Amniotic epithelial cell (primary cell): ENCODE data around the gene GALNT9.

Source experiments
- DNase-seq: peaks from one replicate; pipeline ENCODE4 v3.0.0-alpha.2; 2010; ENCODE audit warnings: low read depth

Gene GALNT9

GRCh38 chr12:132180648-132181546 lies 148.5 kb downstream of the GALNT9 start:
- no peak for DNase-seq

- no peak for DNase-seq
These were observed 149.7 kb downstream of the GALNT9 start for GRCh38 chr12:132179431-132180362.

GRCh38 chr12:132178801-132179401 lies 150.5 kb downstream of the GALNT9 start:
- DNase-seq, result no peak

GRCh38 chr12:132178316-132178715 lies 151.1 kb downstream of the GALNT9 start:
- DNase-seq, result no peak

- no peak for DNase-seq
These were observed 152.4 kb downstream of the GALNT9 start for GRCh38 chr12:132176920-132177551.

- no peak for DNase-seq
These were observed 152.9 kb downstream of the GALNT9 start for GRCh38 chr12:132176385-132176919.

GRCh38 chr12:132175496-132176384 lies 153.6 kb downstream of the GALNT9 start:
- DNase-seq, result no peak

- no peak for DNase-seq
These were observed 154.4 kb downstream of the GALNT9 start for GRCh38 chr12:132174839-132175490.

GRCh38 chr12:132174015-132174838 lies 155.2 kb downstream of the GALNT9 start:
- DNase-seq, result no peak

- no peak for DNase-seq
These were observed 156.0 kb downstream of the GALNT9 start for GRCh38 chr12:132173135-132174014.

GRCh38 chr12:132172619-132173018 lies 156.8 kb downstream of the GALNT9 start:
- DNase-seq, result no peak

GRCh38 chr12:132171968-132172521 lies 157.3 kb downstream of the GALNT9 start:
- DNase-seq, result no peak

- DNase-seq, result no peak
These were observed 158.0 kb downstream of the GALNT9 start for GRCh38 chr12:132171293-132171967.

- DNase-seq, result no peak
These were observed 158.6 kb downstream of the GALNT9 start for GRCh38 chr12:132170637-132171292.

GRCh38 chr12:132170094-132170636 lies 159.2 kb downstream of the GALNT9 start:
- peak; percentile 93 for DNase-seq

GRCh38 chr12:132169376-132169775 lies 160.0 kb downstream of the GALNT9 start:
- no peak for DNase-seq
